ENCODE measurements around the gene COL23A1.

GRCh38 chr5:178477802-178478201, 112.4 kb downstream of the COL23A1 start:
- TF ChIP-seq POLR2A (IDR thresholded peaks at IDR 0.05; ENCODE audit: low read length) (no peak), GATA1 (IDR thresholded peaks at IDR 0.05; ENCODE audit: low read depth, low read length) (no peak)
